Erythroblast (primary cell): ENCODE results near the gene MKI67.

Experiments
- DNase-seq, 2 experiments: peaks; one replicate each; lab custom pipeline; 2025; lab: John Stamatoyannopoulos, UW
- GATA1 ChIP-seq: IDR thresholded peaks from 2 replicates; pipeline ENCODE4 v1.6.1; 2011; ENCODE audit warnings: low read depth, mild to moderate bottlenecking, control low read depth, low read length, moderate library complexity
- POLR2A ChIP-seq: IDR thresholded peaks from 2 replicates; pipeline ENCODE4 v1.6.1; 2011; ENCODE audit warnings: mild to moderate bottlenecking, low read length

Gene MKI67

DNA sequence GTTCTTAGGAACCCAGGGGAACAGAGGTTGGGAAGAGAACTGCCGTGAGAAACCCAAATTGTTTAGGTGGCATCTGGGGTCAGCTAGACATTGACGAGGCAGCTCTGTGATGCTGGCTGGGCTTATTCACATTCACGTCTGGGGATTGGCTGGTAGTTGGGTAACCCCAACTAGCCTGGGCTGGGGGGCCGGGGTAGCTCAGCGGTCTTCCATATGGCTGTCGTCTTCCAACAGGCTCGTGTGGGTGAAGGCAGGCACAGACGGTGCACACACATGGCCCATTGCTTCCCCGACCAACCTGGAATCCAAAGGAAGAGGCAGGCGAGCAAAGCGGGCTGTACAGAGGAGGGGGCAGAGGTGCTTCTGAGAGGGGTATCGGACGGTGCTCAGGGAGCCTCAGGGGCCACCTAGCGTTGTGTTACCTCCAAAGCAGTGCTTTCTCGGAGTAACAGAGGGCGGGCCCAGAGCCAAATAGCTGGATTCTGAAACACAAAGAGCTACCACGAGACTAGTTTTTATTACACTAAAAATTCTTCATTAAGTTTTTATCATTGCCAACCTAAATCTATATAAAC, 34.5 kb downstream of the MKI67 start:
- no peak for TF ChIP-seq GATA1
- no peak for TF ChIP-seq POLR2A

DNA sequence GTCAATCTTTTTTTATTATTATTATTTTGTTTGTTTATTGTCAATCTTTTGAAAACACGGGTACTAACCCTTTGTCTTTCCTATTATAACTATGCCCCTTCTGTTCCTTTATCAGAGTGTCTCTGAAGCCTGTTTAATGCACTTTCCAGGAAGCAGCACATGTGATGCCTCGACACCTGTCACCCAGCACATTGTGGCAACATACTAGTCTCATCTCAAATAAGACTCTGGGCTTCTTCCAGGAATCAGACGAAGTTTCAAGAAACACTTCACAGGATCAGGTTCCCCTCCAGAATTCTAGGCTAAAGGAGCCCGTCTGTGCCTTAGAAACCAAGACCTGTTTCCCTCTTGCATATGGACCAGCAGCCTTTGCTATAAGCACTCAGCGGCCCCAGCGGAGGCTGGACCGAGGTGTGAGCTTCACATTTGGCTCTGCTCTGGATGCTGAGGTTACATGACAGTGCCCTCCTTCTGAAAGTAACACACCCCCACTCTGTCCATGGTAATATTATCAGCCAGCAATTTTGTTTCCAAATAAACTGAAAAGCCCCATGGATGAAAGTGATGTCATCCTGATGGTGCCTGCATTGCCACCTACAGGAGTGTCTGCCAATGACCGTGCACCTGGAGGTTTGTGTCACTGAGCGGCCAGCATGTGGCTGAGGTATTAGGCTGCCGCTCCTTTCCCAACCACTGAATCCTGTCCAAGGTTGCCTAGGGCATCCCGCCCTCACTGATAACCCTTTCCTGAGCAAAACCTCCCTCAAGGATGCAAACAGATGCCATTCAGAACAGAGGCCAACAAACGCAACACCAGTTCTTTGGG, 38.1 kb downstream of the MKI67 start:
- TF ChIP-seq POLR2A (no peak), GATA1 (no peak)
- DNase-seq = peak in 1 of 2 experiments; percentile 8

More for the DNA sequence above, 34.5 kb downstream of the MKI67 start:
- DNase-seq = no peak

DNA sequence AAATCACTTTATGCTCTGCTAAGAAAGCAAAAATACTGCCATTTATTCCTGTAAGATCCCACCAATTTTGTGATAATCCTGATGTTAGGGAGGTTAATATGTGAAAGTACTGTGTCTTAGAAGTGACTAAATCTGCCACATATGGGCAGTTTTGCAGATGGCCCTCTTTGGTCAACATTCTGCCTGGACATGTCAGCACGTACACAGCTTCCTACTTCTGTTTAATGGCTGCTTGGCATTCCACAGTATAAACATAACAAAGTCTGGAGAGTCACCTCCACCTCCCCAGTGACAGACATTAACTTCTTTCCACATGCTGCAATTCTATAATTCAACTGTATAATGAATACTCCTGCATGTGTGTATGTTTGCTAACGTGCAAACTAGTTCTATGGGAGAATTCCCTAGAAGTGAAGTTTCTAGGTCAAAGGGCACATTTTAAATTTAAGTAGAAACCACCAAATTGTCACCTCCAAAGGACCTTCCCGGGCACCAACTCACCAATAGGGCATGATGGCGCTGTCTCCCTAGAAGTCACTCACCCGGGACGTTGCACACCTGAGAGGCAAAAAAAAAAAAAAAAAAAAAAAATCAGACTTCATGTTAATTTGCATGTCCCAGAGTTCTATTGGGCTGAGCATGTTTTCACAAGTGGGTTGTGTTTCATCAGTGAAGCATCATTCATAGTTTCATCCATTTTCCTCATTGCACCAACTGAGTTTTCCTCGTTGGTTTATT, 38.9 kb downstream of the MKI67 start:
- no peak for DNase-seq

DNA sequence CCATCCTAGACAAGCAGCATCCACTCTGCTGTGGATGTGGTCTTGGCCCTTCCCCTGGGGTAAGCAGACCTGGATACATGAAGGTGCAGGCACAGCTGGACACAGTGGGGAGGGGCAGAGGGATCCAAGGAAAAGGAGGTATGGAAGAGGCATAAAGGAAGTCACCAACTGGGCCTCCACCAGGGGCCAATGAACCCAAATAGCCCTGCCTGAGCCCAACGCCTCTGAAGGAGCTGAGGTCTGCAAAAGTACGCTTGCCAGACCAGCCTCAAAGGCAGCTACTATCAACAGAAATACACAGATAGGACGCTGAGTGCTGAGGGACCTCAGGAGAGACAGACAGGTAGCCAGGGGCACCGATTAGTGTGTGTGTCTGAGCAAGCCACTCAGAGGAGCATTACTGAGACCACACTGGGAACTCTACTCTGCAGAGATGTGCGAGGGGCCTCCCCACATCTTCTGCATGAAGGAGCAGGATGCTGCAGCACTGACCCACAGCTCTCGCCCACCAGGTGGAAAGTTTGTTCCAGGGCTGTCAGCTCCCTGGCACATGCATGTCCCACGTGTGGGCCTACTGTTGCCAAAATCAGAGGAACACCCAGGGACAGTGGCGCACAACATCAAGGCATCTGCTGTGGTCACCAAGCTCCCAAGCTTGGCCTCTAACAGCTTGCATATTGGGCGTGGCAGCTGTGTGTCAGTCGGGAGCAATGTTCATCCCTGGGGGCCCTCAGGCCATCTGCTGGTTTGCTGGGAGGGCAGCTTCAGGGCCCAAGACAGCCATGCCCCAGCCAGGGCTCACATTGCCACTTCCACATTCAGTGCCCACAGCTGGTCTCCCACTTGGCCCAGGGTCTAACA, 40.0 kb downstream of the MKI67 start:
- no peak for DNase-seq

More for the DNA sequence above, 38.9 kb downstream of the MKI67 start:
- no peak for TF ChIP-seq GATA1
- no peak for TF ChIP-seq POLR2A

DNA sequence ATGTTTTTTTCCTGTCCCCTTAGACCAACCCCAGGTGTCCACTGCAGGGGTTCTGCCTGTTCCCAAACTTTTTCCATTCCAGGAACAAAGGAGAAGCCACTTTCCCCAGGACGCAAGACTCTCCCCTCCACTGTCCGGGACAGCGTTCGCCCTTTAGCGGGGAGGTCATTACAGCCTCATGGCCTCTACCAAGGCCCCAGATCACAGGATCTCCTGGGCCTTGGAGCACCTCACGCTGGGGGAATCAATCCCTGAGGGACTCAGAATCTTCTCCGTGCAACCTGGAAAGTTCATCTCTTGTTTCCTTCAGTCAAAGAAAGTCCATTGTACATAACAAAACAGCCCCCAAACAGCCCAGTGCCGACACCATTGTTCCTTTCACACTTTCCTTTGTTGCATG, 41.2 kb downstream of the MKI67 start:
- DNase-seq = no peak
- TF ChIP-seq POLR2A = no peak
- no peak for TF ChIP-seq GATA1

More for the DNA sequence above, 40.0 kb downstream of the MKI67 start:
- TF ChIP-seq POLR2A (no peak), GATA1 (no peak)

DNA sequence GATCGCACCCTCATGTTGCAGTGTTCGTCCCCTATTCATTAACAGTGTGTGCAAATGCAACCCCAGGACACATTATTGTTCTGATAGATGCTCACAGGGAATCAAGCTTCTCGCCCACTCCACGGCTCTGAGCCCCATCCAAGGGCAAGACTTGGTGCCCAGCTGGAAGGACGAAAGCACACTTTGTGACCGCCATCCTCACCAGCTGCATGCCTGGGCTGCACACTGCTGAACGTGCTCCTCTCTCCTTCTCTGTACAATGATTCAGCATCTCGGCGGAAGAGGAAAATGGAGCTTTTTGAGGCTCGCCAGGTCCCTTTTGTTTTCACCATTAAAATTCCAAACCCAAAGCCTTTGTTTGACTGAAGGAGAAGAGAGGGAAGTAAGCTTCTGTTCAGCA, 41.9 kb downstream of the MKI67 start:
- TF ChIP-seq GATA1 (no peak), POLR2A (no peak)
- no peak for DNase-seq

DNA sequence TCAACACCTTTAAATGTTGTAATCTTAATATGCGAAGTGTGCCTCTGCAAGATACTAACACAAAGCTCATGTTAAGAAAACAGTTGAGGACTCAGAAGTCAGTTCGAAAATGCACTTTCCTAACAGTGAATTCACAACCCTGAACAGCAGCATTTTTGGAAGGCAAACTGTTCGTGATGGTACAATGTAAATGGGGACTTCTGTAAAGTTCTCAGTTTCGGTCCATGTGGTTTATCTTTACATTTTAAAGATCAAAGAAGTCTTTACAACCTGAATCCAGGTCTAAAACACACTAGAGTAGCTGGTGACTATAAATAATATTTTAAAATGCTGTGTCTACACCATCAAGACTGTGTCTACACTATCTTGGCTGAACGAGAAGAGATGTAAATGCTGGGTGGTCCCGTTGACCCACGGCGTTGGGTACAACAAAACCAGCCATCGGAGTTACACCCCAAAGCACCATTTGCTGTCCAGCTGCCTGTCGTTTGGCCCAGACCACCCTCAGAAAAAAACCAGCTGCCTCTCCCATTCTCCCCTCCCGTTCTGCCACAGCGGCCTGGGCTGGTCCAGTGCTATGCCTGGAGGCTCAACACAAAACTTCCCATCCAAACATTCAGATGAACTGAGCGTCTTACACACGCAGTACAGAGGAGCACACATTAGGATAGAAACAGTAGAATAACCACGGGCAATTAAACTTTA, 42.9 kb downstream of the MKI67 start:
- no peak for DNase-seq
- TF ChIP-seq GATA1 (no peak), POLR2A (no peak)

DNA sequence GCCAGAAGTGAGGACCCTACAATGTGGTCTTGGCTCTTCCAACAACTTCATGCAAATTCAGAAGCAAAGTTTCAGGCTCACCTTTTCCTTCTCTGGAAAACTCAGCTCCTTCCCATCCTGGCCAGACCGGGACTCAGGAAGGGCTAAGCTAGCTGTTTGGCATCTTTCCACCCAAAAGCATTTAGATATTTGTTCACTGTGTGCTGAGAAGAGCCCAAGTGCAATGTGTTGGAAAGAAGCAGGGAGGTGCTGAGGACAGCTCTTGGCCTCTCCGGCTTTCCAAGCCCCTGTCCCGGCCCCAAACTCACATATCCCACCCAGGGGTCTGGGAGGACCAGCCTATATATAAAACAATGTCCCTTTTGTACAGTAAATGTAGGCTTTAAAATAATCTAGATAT, 44.5 kb downstream of the MKI67 start:
- DNase-seq = no peak

DNA sequence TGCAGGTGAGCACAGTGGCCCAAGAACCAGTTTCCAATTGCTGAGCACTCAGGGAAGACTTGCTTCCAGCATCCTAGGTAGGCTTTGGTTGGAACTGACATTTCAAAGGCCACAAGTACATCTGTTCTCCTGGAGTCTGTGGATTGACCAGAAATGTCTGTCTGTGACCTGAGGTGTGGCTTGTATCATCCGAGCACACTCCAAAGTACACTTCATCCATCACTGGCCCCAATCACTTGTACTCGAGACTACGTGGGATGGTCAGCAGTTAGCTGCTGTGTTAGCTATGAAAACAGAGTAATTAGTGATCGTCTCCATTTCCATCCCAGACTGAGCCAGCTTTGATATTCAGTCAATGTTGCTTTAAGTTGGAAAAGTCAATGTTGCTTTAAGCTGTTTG, 45.0 kb downstream of the MKI67 start:
- no peak for DNase-seq
- TF ChIP-seq POLR2A (no peak), GATA1 (no peak)

More for the DNA sequence above, 44.5 kb downstream of the MKI67 start:
- no peak for TF ChIP-seq POLR2A
- TF ChIP-seq GATA1 = no peak

DNA sequence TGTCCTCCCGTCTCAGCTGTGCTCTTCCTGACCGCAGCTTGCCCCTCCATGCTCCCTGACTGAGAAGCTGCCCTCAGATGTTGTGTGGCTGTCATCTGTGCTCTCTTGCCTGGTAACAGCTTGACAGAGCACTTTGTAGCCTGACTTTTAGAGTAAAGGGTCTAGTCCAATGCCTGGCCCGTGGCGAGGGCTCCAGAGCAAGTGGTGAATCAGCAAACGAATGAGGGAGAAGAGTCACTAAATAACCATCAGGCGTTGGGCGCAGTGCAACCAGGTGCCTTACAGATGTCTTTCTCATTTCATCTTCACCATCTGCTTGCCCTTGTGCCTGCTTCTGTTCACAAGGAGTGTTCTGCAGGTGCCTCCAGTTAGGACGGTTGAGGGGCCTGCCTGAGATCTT, 45.6 kb downstream of the MKI67 start:
- TF ChIP-seq POLR2A (no peak), GATA1 (no peak)
- no peak for DNase-seq

DNA sequence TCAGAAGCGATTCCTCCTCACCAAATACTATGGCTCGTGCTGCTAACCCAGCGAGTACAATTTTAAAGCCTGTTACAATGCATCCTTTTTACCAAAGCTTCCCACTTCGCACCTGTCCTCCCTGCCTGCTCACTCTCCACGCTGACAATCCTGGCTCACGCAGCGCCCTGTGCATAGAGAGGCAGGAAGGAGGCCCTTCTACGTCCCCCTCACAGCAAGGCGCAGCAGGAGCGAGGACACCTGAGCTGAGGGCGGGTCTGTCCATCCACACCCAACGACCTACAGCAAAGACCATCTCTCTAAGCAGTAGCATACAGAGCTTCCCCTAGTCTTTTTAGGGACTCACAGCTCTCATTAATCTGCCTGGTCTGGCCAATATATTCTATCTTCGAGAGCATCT, 46.0 kb downstream of the MKI67 start:
- no peak for TF ChIP-seq POLR2A
- no peak for TF ChIP-seq GATA1
- no peak for DNase-seq

DNA sequence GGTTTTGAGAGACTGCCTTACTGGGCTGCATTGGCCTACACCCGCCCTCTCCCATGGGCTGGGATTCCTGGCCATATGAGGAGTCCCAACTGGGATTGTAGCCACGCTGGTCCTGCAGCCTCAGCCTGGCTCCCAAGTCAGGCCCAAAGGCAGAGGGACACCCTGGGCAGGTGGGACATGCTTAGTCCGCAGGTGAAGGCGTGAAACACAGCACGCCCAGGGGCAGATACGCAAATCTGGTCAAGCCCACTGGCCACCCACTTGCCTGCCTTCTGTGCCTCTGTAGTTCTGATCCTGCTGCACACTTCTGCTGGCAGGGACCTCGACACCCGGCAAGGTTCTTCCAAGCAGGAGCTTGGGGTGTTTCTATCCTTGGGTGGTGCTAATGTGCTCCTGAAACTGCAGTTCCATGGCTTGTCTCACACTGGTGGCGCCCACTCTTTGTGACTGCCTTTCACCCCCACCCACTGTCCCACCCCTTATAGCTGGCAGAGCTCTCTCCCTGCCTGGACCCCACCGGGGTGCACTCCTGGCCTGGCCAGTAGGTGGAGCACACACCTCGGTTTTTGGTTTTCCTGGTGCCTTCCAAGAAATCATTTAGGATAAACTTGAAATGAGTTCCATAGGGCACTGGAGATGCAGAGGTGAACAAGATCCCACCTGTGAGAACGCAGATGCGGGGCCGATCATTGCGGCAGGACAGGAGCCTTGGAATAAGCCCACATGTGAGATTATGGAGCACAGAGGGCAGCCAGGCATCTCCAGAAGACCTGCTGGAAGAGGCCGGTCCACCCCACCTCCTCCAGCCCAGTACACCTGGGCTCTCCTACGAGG, 47.9 kb downstream of the MKI67 start:
- TF ChIP-seq POLR2A = no peak
- no peak for TF ChIP-seq GATA1
- DNase-seq = peak; percentile 18 to 51

DNA sequence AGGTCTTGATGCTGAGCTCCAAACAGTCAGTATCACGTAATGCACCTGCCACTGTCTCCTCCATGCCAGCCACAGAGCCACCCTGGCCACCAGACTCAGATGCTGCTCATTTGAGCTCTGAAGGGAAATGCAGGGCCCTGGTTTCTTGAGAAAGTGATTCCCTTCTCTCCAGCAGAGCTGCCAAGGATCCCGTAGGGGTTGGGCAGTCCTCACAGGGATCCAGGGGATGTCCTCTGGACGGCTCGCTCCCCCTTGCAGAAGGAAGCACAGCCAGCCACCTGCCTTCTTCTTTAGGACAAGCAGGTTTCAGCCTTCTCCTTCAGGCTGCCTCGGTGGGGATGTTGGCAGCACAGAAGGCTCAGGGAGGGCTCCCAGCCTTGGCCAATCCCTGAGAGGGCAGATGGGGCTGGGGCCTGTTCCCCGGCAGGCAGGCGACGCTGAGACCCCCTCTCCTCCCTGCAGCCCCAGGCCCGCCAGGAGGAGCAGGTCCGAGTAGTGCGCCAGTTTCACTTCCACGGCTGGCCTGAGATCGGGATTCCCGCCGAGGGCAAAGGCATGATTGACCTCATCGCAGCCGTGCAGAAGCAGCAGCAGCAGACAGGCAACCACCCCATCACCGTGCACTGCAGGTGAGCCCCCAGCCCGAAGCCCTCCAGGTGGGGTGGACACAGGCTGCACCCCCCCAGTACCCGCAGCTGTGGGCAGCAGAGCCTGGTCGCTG, 48.9 kb downstream of the MKI67 start:
- TF ChIP-seq POLR2A (no peak), GATA1 (no peak)
- no peak for DNase-seq
